Measurements from ENCODE around the gene CDHR1. TPM values are rescaled to one million over a fixed set of nuclear protein-coding genes. Genes with fewer than 3 reads are reported as not detected.

The CDHR1 gene
- total and polyA plus RNA-seq, 2 experiments from 2014 or later, result 3.2 to 6.6 TPM

DNA sequence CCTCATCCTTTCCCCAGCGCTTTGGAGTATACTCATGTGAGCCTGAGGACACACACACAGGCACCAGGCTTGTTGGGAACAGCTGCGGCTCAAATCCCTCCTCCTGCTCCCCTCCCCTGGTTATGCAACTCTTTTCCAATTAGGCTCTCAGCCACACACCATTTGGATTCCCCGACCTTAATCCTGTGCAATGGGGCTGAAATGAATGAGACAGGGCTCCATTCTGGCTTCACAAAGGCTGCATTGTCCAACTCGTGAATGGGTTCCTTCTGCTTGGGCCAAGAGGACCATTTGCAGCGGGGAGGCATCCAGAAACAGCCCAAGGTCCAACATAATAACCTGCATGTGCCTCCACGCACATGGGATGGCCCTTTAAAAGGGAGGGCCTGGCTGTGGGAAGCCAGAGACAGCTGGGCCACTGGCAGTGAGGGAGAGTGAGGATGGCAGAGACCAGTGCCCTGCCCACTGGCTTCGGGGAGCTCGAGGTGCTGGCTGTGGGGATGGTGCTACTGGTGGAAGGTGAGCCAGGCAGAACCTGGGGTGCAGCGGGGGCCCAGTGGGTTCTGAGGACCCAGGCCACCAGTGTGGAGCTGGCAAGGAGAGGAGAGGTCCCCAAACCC, 50.4 kb downstream of the CDHR1 start, which contains the start of gene RGR (continued):
- TF ChIP-seq, protein P1, sequence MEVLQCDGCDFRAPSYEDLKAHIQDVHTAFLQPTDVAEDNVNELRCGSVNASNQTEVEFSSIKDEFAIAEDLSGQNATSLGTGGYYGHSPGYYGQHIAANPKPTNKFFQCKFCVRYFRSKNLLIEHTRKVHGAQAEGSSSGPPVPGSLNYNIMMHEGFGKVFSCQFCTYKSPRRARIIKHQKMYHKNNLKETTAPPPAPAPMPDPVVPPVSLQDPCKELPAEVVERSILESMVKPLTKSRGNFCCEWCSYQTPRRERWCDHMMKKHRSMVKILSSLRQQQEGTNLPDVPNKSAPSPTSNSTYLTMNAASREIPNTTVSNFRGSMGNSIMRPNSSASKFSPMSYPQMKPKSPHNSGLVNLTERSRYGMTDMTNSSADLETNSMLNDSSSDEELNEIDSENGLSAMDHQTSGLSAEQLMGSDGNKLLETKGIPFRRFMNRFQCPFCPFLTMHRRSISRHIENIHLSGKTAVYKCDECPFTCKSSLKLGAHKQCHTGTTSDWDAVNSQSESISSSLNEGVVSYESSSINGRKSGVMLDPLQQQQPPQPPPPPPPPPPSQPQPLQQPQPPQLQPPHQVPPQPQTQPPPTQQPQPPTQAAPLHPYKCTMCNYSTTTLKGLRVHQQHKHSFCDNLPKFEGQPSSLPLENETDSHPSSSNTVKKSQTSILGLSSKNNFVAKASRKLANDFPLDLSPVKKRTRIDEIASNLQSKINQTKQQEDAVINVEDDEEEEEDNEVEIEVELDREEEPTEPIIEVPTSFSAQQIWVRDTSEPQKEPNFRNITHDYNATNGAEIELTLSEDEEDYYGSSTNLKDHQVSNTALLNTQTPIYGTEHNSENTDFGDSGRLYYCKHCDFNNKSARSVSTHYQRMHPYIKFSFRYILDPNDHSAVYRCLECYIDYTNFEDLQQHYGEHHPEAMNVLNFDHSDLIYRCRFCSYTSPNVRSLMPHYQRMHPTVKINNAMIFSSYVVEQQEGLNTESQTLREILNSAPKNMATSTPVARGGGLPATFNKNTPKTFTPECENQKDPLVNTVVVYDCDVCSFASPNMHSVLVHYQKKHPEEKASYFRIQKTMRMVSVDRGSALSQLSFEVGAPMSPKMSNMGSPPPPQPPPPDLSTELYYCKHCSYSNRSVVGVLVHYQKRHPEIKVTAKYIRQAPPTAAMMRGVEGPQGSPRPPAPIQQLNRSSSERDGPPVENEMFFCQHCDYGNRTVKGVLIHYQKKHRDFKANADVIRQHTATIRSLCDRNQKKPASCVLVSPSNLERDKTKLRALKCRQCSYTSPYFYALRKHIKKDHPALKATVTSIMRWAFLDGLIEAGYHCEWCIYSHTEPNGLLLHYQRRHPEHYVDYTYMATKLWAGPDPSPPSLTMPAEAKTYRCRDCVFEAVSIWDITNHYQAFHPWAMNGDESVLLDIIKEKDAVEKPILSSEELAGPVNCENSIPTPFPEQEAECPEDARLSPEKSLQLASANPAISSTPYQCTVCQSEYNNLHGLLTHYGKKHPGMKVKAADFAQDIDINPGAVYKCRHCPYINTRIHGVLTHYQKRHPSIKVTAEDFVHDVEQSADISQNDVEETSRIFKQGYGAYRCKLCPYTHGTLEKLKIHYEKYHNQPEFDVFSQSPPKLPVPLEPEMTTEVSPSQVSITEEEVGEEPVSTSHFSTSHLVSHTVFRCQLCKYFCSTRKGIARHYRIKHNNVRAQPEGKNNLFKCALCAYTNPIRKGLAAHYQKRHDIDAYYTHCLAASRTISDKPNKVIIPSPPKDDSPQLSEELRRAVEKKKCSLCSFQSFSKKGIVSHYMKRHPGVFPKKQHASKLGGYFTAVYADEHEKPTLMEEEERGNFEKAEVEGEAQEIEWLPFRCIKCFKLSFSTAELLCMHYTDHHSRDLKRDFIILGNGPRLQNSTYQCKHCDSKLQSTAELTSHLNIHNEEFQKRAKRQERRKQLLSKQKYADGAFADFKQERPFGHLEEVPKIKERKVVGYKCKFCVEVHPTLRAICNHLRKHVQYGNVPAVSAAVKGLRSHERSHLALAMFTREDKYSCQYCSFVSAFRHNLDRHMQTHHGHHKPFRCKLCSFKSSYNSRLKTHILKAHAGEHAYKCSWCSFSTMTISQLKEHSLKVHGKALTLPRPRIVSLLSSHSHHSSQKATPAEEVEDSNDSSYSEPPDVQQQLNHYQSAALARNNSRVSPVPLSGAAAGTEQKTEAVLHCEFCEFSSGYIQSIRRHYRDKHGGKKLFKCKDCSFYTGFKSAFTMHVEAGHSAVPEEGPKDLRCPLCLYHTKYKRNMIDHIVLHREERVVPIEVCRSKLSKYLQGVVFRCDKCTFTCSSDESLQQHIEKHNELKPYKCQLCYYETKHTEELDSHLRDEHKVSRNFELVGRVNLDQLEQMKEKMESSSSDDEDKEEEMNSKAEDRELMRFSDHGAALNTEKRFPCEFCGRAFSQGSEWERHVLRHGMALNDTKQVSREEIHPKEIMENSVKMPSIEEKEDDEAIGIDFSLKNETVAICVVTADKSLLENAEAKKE (CRISPR knock-in tag; IDR thresholded peaks at IDR 0.05), result no peak
- no peak for TF ChIP-seq EZH2phosphoT487 (IDR thresholded peaks at IDR 0.05; ENCODE audit: unreplicated experiment)
- TF ChIP-seq JUNB (IDR thresholded peaks at IDR 0.05; ENCODE audit: unreplicated experiment), result no peak
- no peak for TF ChIP-seq CREB1 (CRISPR knock-in tag; IDR thresholded peaks at IDR 0.05; ENCODE audit: low read depth)
- TF ChIP-seq STAT1 (IDR thresholded peaks at IDR 0.05; ENCODE audit: unreplicated experiment), result no peak

DNA sequence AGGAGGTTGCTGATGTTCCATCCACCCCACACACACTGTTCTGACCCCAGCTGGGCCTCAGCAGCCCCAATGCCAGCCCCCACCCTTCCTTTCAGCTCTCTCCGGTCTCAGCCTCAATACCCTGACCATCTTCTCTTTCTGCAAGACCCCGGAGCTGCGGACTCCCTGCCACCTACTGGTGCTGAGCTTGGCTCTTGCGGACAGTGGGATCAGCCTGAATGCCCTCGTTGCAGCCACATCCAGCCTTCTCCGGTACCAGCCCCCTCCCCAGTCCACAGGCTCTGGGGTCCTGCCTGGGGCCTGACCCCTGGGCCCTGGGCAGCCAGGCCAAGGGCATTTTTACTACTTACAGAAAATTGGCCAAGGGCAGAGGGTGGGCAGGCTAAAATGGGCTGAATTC, 53.2 kb downstream of the CDHR1 start:
- Histone ChIP-seq H4K20me1 (replicated peaks; ENCODE audit: insufficient read depth) (no peaks in the 10 kb centered on the region), H3K36me3 (ENCODE audit: insufficient read depth) (no peaks in the 10 kb centered on the region), H3K79me2 (replicated peaks; ENCODE audit: insufficient read depth) (no peaks in the 10 kb centered on the region), H3K4me3 (no peak overlapping the region), H2AFZ (no peak overlapping the region), H3K27ac (ENCODE audit: low read depth) (no peak overlapping the region), H3K4me1 (ENCODE audit: insufficient read depth) (no peaks in the 10 kb centered on the region), H3F3A (replicated peaks; ENCODE audit: low read depth) (no peaks in the 10 kb centered on the region), H3K27me3 (ENCODE audit: insufficient read depth) (no peaks in the 10 kb centered on the region), H3K9me2 (ENCODE audit: insufficient read depth) (peaks cover 4% of the 10 kb centered on the region; the same call in 1 of the 2 replicates), H3K4me2 (no peak overlapping the region)
- DNase-seq (ENCODE audit: low spot score) (no peak), ATAC-seq (no peak)
- H3K36me3 Mint-ChIP-seq (ENCODE audit: low read depth), result no peaks in the 10 kb centered on the region
- no peaks in the 10 kb centered on the region for H3K4me1 Mint-ChIP-seq
- H3K9me3 Mint-ChIP-seq, result peaks cover 3% of the 10 kb centered on the region; the same call in 1 of the 3 replicates
- no peak overlapping the region for H3K4me3 Mint-ChIP-seq
- H3K27ac Mint-ChIP-seq, result no peak overlapping the region
- peaks cover 7% of the 10 kb centered on the region for H3K27me3 Mint-ChIP-seq (ENCODE audit: insufficient read depth, low read depth, poor library complexity)
- TF ChIP-seq JUNB (IDR thresholded peaks at IDR 0.05; ENCODE audit: unreplicated experiment), result no peak
- TF ChIP-seq, protein P2, sequence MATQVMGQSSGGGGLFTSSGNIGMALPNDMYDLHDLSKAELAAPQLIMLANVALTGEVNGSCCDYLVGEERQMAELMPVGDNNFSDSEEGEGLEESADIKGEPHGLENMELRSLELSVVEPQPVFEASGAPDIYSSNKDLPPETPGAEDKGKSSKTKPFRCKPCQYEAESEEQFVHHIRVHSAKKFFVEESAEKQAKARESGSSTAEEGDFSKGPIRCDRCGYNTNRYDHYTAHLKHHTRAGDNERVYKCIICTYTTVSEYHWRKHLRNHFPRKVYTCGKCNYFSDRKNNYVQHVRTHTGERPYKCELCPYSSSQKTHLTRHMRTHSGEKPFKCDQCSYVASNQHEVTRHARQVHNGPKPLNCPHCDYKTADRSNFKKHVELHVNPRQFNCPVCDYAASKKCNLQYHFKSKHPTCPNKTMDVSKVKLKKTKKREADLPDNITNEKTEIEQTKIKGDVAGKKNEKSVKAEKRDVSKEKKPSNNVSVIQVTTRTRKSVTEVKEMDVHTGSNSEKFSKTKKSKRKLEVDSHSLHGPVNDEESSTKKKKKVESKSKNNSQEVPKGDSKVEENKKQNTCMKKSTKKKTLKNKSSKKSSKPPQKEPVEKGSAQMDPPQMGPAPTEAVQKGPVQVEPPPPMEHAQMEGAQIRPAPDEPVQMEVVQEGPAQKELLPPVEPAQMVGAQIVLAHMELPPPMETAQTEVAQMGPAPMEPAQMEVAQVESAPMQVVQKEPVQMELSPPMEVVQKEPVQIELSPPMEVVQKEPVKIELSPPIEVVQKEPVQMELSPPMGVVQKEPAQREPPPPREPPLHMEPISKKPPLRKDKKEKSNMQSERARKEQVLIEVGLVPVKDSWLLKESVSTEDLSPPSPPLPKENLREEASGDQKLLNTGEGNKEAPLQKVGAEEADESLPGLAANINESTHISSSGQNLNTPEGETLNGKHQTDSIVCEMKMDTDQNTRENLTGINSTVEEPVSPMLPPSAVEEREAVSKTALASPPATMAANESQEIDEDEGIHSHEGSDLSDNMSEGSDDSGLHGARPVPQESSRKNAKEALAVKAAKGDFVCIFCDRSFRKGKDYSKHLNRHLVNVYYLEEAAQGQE (IDR thresholded peaks at IDR 0.05; ENCODE audit: unreplicated experiment), result no peak

Data from GM23338 (cell line).